Upper lobe of left lung (tissue), 4 donors: Measurements from ENCODE around the gene VDR.

ENCODE experiments used
- CTCF ChIP-seq, 6 experiments: fragments of 450-650 bp in 4 of 6; fragments of 200-600 bp in 2 of 6; sonication (generic) in 2 of 6; IDR thresholded peaks; one replicate each; pipeline ENCODE4 v1.5.1; 2016 to 2019; ENCODE audit warnings: antibody characterized with exemption in 6 of 6
- POLR2A ChIP-seq, 4 donors: fragments of 450-650 bp; IDR thresholded peaks; one replicate each; pipeline ENCODE4 v1.5.1; 2016 to 2017; ENCODE audit warnings: antibody characterized with exemption in 4 of 4, mild to moderate bottlenecking in 2 of 4
- POLR2AphosphoS5 ChIP-seq, 2 donors: sonication (generic); formaldehyde crosslinking; IDR thresholded peaks; one replicate each; pipeline ENCODE4 v1.5.1; 2017; ENCODE audit warnings: antibody characterized with exemption in 2 of 2

DNA sequence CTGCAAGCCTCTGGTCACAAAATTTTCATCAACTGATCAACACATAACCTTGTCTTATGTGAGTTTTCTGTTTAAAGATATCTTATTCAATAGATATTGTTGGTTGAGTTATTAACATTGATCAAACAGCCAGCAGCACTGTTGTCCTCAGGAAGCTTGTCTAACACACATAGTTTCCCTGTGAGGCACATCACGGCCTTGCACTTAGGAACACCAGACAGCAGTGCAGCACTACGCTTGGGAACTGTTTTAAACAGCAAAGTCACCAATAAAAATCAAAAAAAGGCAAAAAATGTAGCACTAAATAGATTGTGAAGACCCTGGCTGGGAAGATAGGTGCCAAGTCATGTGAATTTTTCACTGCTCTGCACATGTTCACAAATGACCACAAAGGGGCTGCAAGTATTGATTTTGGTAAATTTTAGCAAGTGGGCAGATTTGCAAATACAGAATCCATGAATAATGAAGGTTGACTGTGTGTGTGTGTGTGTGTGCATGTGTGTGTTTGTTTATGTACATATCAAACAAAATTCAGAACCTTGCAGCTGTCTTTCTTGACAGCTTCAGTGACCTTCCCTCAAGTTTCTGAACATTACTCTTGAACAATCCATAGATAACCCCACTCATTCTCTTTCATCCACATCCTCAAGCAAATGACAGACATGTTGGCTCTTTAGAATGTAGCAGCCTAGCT lies 28.9 kb downstream of the VDR start:
- no peak for TF ChIP-seq CTCF (IDR thresholded peaks at IDR 0.05)
- TF ChIP-seq POLR2AphosphoS5 (IDR thresholded peaks at IDR 0.05) = no peak
- no peak for TF ChIP-seq POLR2A (IDR thresholded peaks at IDR 0.05)
